ENCODE data around the gene IGDCC3.

Gene IGDCC3

DNA sequence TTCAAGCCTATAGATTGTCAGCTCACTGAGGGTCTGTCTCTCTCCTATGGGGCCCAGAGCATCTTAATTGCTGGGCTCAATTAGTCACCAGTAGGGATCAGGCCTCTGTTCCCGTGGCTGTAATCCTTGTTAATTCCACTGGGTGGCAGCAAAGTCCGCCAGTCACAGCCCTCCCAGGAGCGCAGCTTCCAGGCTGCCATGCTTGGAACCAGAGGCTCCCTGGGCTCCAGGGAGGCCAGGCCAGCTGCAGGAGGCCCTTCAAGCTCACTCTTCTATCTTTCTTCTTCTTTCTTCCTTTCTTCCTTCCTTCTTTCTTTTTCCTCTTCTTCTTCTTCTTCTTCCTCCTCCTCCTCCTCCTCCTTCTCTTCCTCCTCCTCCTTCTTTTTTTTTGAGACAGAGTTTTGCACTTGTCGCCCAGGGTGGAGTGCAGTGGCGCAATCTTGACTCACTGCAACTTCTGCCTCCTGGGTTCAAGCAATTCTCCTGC lies 58.9 kb downstream of the IGDCC3 start:
- peak; percentile 68 to 71 for DNase-seq

DNA sequence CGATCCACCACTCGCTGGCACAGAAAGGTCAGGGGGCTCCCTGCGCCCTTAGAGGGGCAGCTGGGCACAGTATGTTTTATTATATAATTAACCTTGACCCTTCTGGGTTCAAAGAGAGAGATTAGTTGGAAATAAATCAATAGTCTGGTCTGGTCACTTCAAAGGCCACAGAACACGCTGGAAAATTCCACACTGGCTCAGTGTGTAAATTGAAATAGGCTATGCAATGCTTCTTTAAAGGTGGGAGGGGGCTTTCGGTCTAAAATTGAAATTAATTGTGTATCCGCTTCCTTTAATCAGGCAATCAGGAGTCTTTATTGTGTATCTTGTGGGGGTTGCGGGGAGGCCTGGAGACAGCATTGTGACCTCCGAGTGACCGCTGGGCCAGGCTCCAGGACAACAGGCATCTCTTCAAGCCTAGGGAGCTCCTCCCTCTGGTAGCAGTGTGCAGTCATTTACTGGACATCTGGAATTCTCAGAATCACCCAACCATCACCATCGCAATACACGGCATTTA lies 65.3 kb downstream of the IGDCC3 start:
- no peak for DNase-seq

DNA sequence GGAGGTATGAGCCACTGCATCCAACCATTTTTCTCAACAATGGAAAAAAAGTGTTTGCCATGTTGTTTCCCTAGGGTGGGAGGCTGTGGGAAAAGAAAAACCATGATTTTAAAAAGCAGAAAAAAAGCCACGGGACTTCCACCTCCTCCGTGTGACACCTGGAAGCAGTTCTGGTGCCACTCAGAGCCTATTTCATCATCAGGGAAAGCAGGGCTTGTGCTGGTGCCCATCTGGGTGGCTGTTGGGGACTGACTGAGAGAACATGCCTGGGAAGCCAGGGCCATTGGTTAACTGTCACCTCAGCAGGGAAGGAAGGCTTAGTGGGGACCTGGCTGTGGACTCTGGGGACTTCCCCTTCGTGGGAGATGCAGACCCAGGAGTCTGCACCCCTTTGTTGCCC lies 66.0 kb downstream of the IGDCC3 start:
- no peak for DNase-seq

DNA sequence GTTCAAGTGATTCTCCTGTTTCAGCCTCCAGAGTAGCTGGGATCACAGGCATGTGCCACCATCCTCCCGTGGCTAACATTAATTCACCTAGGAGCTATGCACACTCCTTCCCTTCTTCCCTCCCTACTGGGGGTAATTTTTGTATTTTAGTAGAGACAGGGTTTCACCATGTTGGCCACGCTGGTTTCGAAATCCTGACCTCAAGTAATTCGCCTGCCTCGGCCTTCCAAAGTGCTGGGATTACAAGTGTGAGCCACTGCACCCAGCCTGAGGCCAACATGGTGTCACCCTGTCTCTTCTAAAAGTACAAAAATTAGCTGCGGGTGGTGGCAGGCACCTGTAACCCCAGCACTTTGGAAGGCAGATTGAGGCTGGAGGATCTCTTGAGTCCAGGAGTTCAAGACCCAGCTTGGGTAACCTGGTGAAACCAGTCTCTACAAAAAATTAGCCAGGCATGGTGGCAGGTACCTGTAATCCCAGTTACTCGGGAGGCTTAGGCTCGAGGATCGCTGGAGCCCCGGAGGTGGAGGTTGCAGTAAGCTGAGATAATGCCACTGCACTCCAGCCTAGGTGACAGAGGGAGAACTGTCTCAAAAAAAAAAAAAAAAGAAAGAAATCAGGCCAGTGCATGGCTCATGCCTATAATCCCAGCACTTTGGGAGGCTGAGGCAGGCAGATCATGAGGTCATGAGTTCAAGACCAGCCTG lies 67.2 kb downstream of the IGDCC3 start:
- no peak for DNase-seq

GRCh38 chr15:65309882-65310418 lies 67.9 kb downstream of the IGDCC3 start:
- DNase-seq = no peak

GRCh38 chr15:65307978-65308377 lies 69.8 kb downstream of the IGDCC3 start:
- no peak for DNase-seq

GRCh38 chr15:65306551-65306950 lies 71.3 kb downstream of the IGDCC3 start:
- no peak for DNase-seq

GRCh38 chr15:65305776-65306175 lies 72.0 kb downstream of the IGDCC3 start:
- no peak for DNase-seq

DNA sequence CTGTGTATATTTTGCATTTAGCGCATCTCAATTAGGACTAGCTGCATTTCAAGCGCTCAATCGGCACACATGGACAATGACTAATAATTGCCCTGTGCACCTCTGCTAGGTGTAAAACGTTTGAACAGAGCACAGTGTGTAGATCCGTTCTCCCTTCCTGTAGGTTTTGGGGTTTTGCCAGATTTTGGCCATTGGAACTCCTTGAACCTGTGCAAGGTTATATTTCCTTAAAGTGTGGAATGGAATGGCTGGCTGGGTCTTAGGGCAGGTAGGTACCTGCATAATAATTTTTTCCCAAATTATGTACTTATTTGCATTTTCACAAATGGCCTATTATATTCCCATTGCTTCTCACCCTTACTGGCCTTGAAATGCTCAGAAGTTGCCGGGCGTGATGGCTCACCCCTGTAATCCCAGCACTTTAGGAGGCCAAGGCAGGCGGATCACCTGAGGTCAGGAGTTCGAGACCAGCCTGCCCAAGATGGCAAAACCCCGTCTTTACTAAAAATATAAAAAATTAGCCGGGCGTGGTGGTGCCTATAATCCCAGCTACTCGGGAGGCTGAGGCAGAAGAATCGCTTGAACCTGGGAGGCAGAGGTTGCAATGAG lies 72.5 kb downstream of the IGDCC3 start:
- no peak for DNase-seq

- peak; percentile 66 to 70 for DNase-seq
Measured at GRCh38 chr15:65304381-65305149, 73.2 kb downstream of the IGDCC3 start, which contains the start of gene RNU5B-1. Gene RNU5B-1, plus strand, starts transcription at chr15:65304677.

DNA sequence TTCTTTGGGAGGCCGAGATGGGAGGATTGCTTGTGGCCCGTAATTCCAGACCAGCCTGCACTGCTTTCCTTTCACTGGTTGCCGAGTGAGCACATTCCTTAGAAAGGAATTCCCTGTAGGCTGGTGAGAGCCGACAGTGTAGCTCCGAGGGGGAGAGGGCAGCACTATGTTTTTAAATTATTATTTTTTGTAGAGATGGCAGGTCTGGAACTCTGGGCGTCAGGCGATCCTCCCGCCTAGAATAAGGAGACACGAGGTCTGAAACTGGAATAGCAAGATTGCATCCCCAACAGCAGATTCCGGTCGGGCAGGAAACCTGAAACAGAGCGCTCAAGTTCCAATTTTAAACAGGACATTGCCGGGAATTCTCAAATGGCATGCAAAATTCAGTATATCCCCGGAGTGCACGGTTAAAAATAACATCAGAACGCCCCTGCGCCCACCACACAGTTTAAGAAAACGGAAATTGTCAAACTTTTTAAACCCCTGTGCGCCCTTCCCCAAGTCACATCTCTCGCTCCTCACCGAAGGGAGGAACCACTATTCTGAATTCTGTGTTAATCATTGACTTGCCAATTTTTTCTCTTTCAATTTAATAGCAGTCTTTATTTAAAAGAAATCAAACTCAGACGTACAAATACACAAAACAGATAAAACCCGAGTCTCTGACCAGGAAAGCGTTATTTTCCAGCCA lies 74.0 kb downstream of the IGDCC3 start:
- DNase-seq = no peak

DNA sequence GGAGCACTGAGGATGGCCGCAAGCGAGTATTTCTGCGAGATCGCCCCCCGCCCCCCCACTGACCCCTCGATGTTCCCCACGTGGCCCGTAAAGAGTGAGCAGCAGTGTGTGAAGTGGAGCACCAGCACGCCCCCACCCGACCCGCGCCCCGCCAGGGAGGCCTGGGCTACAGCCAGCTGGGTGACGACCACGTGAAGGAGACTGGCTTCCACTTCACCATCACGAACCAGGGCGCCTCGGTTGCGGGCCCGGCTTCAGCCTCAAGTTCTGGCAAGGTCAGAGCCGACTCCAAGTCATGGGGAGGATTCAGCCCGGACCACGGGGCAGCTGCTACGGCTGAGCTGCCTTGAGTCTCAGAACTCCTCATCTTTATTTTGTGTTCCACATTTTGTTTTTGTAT lies 75.7 kb downstream of the IGDCC3 start:
- no peak for DNase-seq

GRCh38 chr15:65300924-65301441 lies 76.8 kb downstream of the IGDCC3 start:
- DNase-seq = no peak

DNA sequence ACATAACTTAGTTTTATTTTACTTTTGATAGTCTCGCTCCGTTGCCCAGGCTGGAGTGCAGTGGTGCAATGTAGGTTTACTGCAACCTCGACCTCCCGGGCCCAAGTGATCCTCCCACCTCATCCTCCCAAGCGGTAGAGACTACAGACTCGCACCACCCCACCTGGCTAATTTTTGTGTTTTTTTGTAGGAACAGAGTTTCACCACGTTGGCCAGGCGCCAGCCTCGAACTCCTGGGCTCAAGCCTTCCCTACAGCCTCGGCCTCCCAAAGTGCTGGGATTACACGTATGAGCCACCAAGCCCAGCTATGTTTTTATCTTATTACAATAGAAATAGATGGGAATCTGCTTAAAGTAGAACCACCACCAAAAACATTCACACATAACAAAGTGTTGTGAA lies 79.1 kb downstream of the IGDCC3 start:
- no peak for DNase-seq

DNA sequence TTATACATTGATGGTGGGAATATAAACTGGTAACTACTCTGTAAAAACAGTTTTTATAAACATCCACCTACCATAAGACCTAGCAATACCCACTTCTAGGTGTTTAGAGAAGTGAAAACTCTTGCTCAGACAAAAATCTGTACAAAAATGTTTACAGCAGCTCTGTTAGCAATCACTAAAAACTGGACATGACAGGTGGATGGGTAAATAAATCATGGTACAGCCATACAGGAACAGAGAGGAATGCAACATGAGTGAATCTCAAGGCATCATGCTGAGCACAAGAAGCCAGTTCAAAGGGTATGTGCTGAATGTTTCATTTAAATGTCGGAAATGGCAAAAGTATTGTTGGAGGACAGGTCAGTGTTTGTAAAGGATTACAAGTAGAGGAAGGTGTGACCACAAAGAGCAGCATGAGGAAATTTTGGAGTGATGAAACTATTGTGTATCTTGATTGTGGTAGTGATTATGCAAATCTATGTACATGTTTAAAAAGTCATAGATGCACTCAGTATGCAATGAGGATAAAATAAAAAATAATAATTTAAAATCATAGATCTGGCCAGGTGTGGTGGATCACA lies 84.8 kb downstream of the IGDCC3 start:
- no peak for DNase-seq

DNA sequence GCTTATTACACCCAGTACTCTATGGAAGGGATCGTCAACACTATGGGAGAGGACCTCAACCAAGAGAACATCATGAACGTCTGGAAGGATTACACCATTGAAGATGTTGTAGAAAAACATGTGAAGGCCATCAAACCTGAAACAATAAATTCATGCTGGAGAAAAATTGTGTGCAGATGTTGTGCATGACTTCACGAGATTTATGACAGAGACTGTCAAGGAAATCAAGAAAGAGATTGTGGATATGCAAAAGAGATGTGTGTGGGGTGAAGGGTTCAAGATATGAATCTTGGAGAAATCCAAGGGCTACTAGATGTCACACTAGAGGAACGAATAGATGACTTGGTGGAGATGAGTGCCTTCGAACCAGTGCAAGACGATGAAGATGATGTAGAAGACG lies 87.6 kb downstream of the IGDCC3 start:
- no peak for DNase-seq

DNA sequence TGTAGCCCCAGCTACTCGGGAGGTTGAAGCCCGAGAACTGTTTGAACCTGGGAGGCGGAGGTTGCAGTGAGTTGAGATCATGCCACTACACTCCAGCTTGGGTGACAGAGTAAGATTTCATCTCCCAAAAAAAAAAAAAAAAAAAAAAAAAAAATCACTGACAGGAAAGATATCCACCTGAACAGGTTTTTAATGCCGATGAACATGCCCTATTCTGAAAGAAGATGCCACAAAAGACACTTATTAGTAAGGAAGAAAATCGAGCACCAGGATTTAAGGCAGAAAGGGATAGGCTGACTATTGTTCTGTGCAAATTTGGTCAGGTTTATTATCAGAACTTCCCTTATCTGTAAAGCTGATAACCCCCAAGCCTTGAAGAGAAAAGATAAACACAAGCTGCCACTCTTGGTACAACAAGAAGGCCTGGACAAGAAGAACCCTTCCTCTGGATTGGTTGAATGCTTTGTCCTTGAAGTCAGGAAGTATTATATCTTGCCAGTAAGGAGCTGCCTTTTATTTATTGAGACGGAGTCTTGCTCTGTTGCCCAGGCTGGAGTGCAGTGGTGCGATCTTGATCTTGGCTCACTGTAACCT lies 88.4 kb downstream of the IGDCC3 start:
- DNase-seq = no peak

GRCh38 chr15:65287520-65287855 lies 90.3 kb downstream of the IGDCC3 start:
- no peak for DNase-seq

GRCh38 chr15:65286704-65287519 lies 90.9 kb downstream of the IGDCC3 start, which contains the start of gene PARP16:
Gene PARP16, minus strand, starts transcription at chr15:65286883. Its CDS starts 457 bp downstream, at chr15:65286426.
- peak; percentile 84 to 86 for DNase-seq

DNA sequence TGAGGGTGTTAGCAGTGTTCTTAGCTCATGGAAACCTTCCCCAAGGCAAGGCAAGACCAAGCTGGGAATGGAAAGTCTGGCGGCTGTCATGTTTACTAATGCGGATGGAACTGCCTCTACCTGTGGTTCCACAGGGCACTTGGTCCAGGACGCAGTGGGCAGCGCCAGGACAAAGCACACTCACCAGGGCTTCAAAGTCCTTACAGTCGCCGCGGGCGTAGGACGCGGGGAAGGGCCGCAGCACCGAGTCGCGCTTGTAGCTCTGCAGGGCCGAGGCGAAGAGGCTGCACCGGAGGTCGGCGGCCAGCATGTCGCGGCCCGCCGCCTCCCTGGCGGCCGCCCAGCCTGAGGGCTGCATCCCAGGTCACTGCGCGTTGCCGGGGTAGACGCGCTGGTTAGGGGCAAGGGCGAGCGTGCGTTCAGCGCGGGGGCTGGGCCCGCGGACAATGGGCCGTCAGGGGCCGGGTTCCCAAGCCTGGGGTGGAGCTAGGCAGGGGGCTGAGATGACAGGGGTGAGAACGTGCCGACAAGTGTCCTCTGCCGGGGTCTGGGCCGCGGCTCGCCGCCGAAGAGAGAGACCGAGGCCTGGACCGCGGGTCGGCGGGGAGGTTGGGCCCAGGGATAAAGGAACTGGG lies 91.6 kb downstream of the IGDCC3 start:
- no peak for DNase-seq

Measured in activated CD4-positive, alpha-beta T cell treated with anti-CD3 and anti-CD28 coated beads, Interleukin-2, amount 50 U/mL, for 4 hours (primary cell).